ENCODE measurements around the gene PAX6. TPM values are rescaled to one million over a fixed set of nuclear protein-coding genes. Genes with fewer than 3 reads are reported as not detected.

The PAX6 gene
- total and polyA plus RNA-seq, 9 of the 15 experiments (the other 6 are each of a cell fraction or from before 2014, with no cell fraction given): 1.5 to 10.9 (median 5.3) TPM

DNA sequence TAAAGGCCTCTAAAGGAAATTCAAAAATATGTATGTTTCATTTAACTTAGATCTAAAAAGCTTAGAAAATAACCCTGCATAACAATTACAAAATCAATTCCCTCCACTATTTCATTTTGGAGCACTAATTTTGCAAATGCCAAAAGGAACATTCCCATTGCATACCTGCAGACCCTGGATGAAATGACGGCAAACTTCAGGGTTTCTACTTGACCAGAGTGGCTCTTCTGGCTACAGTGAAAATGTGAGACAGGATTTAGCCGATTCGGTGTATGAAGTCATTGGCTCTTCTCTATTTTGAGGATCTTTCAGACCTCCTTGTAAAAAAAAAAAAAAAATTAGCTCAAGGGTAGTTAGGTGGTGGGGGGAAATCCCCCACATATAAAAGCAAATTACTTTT lies 44.1 kb downstream of the PAX6 start:
- WGBS (ENCODE audit: insufficient coverage, low coverage, missing lambda C conversion rate): 81% methylated on average over 3 of the region's 3 CpGs
- CTCF ChIA-PET (ENCODE audit: low intra/inter-chr PET ratio): no interaction called here
- no peaks in the 10 kb centered on the region for H3K36me3 ChIP-seq (ENCODE audit: control insufficient read depth, insufficient read depth, low read length)
- ATAC-seq (no peak), DNase-seq (ENCODE audit: extremely low read depth in 1 of 4, low spot score in 3 of 4) (no peak), FAIRE-seq (no peak)
- no peaks in the 10 kb centered on the region for H4K20me1 ChIP-seq (replicated peaks; ENCODE audit: control insufficient read depth, insufficient read depth, low read length)
- H3K27ac ChIP-seq (ENCODE audit: extremely low read depth, low read depth, low read length): no peak overlapping the region
- in situ Hi-C loops (cut with MboI): no loop called here
- BruUV-seq (replicated peaks): no TSS peak
- POLR2A ChIA-PET: interaction anchor here (0.6 kb wide), 1 partner anchor 14 kb away, joined by 3 read pairs; no protein-coding TSS in a partner anchor
- H3K4me3 ChIP-seq: no peak overlapping the region
- no peaks in the 10 kb centered on the region for H3K4me1 ChIP-seq (replicated peaks in 1 of 2; ENCODE audit: control insufficient read depth in 2 of 2, insufficient read depth in 2 of 2, low read length in 2 of 2)
- intact Hi-C loops (cut with micrococcal nuclease): no loop called here
- H3K79me2 ChIP-seq (ENCODE audit: control insufficient read depth, insufficient read depth, low read length): no peaks in the 10 kb centered on the region
- no peak overlapping the region for H3K4me2 ChIP-seq (ENCODE audit: insufficient read depth, low read length)
- H3K27me3 ChIP-seq (ENCODE audit: control insufficient read depth in 2 of 2, insufficient read depth in 2 of 2, low read length in 2 of 2): no peaks in the 10 kb centered on the region
- H3K9me1 ChIP-seq (ENCODE audit: control insufficient read depth, insufficient read depth, low read length): no peaks in the 10 kb centered on the region
- TF ChIP-seq ESRRB (CRISPR knock-in tag; IDR thresholded peaks at IDR 0.05; ENCODE audit: borderline replicate concordance) (no peak), SAFB2 (IDR thresholded peaks at IDR 0.05; ENCODE audit: borderline replicate concordance, low read depth, low read length, severe bottlenecking) (no peak), NR2F6 (CRISPR knock-in tag; IDR thresholded peaks at IDR 0.05) (no peak), ZNF143 (CRISPR knock-in tag; IDR thresholded peaks at IDR 0.05) (no peak), RAD51 (IDR thresholded peaks at IDR 0.05; ENCODE audit: borderline replicate concordance, low read depth) (no peak), HMG20A (CRISPR knock-in tag; conservative IDR thresholded peaks at IDR 0.05) (no peak), ERF (CRISPR knock-in tag; IDR thresholded peaks at IDR 0.05) (no peak), BRD4 (IDR thresholded peaks at IDR 0.05) (no peak), CBX3 (IDR thresholded peaks at IDR 0.05; ENCODE audit: borderline replicate concordance in 1 of 2, low read length in 2 of 2) (no peak), ZNF217 (CRISPR knock-in tag; IDR thresholded peaks at IDR 0.05) (no peak), ZNF445 (CRISPR knock-in tag; IDR thresholded peaks at IDR 0.05; ENCODE audit: low read depth) (no peak)
- TF ChIP-seq, protein P1, sequence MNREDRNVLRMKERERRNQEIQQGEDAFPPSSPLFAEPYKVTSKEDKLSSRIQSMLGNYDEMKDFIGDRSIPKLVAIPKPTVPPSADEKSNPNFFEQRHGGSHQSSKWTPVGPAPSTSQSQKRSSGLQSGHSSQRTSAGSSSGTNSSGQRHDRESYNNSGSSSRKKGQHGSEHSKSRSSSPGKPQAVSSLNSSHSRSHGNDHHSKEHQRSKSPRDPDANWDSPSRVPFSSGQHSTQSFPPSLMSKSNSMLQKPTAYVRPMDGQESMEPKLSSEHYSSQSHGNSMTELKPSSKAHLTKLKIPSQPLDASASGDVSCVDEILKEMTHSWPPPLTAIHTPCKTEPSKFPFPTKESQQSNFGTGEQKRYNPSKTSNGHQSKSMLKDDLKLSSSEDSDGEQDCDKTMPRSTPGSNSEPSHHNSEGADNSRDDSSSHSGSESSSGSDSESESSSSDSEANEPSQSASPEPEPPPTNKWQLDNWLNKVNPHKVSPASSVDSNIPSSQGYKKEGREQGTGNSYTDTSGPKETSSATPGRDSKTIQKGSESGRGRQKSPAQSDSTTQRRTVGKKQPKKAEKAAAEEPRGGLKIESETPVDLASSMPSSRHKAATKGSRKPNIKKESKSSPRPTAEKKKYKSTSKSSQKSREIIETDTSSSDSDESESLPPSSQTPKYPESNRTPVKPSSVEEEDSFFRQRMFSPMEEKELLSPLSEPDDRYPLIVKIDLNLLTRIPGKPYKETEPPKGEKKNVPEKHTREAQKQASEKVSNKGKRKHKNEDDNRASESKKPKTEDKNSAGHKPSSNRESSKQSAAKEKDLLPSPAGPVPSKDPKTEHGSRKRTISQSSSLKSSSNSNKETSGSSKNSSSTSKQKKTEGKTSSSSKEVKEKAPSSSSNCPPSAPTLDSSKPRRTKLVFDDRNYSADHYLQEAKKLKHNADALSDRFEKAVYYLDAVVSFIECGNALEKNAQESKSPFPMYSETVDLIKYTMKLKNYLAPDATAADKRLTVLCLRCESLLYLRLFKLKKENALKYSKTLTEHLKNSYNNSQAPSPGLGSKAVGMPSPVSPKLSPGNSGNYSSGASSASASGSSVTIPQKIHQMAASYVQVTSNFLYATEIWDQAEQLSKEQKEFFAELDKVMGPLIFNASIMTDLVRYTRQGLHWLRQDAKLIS (CRISPR knock-in tag; IDR thresholded peaks at IDR 0.05): no peak
- no peak overlapping the region for H2AFZ ChIP-seq (ENCODE audit: low read depth, low read length)
- H3K9me3 ChIP-seq (replicated peaks; ENCODE audit: control insufficient read depth, insufficient read depth, low read depth, low read length): no peaks in the 10 kb centered on the region
- no peak overlapping the region for H3K9ac ChIP-seq (ENCODE audit: insufficient read depth in 1 of 2, low read depth in 2 of 2, low read length in 2 of 2)

All from K562 (cell line).